ENCODE measurements around the gene LCK. TPM values are rescaled to one million over a fixed set of nuclear protein-coding genes. Genes with fewer than 3 reads are reported as not detected.

The LCK gene
- total RNA-seq, 4 donors from 2014 or later: 1.1 to 6.8 (median 4.8) TPM

DNA sequence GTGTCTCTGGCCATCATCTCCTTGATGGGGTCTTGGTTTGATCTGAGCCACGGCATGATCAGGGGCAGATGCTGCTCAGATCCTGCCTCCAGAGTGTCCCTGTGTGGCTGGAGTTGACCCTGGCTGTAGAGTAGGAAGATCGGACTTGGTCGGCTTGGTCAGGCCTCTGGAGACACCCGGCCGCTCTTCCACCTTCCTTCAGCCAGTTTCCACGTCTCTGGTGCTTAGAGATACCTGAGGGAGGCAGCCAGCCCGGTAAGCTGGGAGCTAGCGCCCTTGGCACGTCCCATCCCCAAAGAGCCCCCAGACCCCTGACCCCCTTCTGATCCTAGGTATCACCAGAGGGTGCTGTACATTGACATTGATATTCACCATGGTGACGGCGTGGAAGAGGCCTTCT lies 76.1 kb downstream of the LCK start:
- TF ChIP-seq, protein P1, sequence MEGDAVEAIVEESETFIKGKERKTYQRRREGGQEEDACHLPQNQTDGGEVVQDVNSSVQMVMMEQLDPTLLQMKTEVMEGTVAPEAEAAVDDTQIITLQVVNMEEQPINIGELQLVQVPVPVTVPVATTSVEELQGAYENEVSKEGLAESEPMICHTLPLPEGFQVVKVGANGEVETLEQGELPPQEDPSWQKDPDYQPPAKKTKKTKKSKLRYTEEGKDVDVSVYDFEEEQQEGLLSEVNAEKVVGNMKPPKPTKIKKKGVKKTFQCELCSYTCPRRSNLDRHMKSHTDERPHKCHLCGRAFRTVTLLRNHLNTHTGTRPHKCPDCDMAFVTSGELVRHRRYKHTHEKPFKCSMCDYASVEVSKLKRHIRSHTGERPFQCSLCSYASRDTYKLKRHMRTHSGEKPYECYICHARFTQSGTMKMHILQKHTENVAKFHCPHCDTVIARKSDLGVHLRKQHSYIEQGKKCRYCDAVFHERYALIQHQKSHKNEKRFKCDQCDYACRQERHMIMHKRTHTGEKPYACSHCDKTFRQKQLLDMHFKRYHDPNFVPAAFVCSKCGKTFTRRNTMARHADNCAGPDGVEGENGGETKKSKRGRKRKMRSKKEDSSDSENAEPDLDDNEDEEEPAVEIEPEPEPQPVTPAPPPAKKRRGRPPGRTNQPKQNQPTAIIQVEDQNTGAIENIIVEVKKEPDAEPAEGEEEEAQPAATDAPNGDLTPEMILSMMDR (IDR thresholded peaks at IDR 0.05): no peak
- ATAC-seq (ENCODE audit: low FRiP score) (no peak), DNase-seq (ENCODE audit: low spot score) (no peak)

DNA sequence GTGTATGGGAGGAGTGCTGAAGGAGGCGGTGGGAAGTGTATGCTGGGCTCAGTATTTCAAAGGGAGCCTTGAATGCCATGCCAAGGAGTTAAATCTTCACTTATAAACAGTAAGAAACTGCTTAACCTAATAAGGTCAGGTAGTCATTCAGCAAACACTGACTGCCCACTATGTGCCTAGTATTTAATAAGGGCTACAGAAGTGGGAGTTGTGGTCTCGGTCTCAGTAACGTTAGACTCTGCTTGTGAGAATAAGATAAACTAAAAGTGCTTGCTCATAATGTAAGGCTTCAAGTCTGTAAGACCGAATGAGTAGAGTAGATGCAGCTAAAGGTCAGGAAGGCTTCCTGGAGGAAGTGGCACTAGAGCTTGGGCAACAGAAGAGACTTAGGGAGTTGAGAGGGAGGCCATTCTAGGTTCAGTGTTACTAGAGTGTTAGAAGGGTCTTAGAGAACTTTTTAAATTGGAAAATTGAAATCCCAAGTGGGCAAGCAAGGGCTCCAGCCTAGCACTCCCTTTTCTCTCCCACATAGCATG lies 78.9 kb downstream of the LCK start:
- ATAC-seq (ENCODE audit: low FRiP score) (no peak), DNase-seq (ENCODE audit: low spot score) (no peak)
- TF ChIP-seq, protein P1 (IDR thresholded peaks at IDR 0.05): no peak

DNA sequence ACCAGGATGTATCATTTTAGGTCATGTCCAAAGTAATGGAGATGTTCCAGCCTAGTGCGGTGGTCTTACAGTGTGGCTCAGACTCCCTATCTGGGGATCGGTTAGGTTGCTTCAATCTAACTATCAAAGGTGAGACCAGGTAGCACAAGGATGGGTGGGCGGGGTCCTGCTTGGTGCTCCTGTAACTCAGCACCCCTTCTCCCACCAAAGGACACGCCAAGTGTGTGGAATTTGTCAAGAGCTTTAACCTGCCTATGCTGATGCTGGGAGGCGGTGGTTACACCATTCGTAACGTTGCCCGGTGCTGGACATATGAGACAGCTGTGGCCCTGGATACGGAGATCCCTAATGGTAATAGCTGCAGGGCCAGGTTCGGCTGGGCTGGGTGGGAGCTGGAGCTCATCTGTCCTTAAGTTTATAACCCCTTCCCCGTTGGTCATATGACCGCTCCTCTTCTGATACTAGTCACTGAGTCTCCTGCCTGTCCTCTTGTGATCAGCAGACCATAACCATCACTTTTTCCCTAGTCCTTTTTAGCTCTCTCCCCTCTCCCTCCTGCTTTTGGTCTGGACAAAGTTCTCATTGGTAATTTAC lies 79.6 kb downstream of the LCK start:
- TF ChIP-seq, protein P1 (IDR thresholded peaks at IDR 0.05): no peak
- ATAC-seq (ENCODE audit: low FRiP score) (no peak), DNase-seq (ENCODE audit: low spot score) (no peak)

DNA sequence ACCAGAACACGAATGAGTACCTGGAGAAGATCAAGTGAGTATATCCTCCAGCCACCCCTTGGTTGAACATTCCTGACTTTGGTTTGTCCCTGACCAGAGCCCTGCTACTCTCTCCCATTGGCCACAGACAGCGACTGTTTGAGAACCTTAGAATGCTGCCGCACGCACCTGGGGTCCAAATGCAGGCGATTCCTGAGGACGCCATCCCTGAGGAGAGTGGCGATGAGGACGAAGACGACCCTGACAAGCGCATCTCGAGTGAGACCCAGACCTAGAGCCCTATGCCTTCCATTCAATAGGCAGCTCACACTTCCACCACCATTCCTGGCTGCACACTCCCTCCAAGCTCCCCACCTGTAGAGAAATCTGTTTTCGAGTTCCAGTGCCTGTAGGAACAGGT lies 80.5 kb downstream of the LCK start:
- no peak for ATAC-seq (ENCODE audit: low FRiP score)
- DNase-seq (ENCODE audit: low spot score): no peak
- TF ChIP-seq, protein P1 (IDR thresholded peaks at IDR 0.05): no peak

DNA sequence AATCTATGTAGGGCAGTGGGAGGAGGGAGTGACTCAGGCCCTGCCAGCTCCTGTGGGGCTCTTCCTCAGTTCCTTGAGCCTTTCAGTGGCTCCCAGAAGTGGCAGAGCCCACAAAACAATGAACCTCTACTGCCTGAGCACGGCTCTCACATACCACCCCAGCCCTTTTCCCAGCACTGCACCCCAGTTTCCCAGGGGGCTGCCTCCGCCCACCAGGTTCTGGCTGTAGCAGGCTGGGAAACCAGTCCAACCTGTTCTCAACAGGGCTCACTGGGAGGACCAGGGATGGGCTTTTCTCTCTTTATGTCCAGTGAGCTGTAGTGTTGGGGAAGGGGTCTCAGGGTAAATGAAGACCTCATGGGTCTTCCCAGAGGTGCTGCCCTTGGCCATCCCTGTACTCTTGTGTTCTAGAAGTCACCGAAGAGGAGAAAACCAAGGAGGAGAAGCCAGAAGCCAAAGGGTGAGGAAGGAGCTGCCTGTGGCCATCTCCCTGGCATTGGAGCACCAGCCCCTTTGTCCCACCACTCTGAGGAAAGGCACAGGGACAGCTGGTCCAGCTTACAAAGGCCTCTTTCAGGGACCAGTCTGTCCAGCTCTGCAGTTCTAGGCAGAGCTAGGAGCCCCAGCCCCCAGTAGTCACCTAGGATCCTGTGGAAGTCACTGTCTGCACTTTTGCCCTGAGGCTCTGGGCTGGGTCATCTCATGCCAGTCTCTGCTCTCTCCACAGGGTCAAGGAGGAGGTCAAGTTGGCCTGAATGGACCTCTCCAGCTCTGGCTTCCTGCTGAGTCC lies 81.4 kb downstream of the LCK start:
- ATAC-seq (ENCODE audit: low FRiP score) (no peak), DNase-seq (ENCODE audit: low spot score) (no peak)
- TF ChIP-seq, protein P1 (IDR thresholded peaks at IDR 0.05): no peak

DNA sequence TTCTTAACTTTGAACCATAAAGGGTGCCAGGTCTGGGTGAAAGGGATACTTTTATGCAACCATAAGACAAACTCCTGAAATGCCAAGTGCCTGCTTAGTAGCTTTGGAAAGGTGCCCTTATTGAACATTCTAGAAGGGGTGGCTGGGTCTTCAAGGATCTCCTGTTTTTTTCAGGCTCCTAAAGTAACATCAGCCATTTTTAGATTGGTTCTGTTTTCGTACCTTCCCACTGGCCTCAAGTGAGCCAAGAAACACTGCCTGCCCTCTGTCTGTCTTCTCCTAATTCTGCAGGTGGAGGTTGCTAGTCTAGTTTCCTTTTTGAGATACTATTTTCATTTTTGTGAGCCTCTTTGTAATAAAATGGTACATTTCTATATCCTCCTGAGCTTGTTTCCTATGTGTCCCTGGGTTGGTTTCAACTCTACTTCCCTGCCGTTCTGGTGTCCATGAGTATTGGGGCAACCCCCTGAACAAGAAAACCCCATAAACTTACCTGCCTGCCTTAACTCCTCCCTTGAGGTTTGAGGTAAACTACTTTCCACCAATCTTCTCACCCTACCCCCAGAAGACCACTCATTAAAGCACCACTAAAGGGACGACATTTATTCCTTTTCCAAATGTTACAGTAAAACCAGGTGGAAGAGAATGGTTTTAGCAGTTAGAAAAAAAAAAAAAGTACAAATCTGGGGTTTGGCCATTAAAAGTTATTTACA lies 82.3 kb downstream of the LCK start:
- ATAC-seq (ENCODE audit: low FRiP score) (no peak), DNase-seq (ENCODE audit: low spot score) (no peak)
- TF ChIP-seq, protein P1 (IDR thresholded peaks at IDR 0.05): no peak

Data from omental fat pad (tissue), 4 donors.